HG03139 (cell line): ENCODE measurements around the gene P4HTM.

Experiments used
- ATAC-seq: cut with Tn5 transposase; IDR thresholded peaks from one replicate; pipeline ENCODE4 v1.9.1; 2021; ENCODE audit not compliant: unreplicated experiment

Gene P4HTM, protein sequence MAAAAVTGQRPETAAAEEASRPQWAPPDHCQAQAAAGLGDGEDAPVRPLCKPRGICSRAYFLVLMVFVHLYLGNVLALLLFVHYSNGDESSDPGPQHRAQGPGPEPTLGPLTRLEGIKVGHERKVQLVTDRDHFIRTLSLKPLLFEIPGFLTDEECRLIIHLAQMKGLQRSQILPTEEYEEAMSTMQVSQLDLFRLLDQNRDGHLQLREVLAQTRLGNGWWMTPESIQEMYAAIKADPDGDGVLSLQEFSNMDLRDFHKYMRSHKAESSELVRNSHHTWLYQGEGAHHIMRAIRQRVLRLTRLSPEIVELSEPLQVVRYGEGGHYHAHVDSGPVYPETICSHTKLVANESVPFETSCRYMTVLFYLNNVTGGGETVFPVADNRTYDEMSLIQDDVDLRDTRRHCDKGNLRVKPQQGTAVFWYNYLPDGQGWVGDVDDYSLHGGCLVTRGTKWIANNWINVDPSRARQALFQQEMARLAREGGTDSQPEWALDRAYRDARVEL

DNA sequence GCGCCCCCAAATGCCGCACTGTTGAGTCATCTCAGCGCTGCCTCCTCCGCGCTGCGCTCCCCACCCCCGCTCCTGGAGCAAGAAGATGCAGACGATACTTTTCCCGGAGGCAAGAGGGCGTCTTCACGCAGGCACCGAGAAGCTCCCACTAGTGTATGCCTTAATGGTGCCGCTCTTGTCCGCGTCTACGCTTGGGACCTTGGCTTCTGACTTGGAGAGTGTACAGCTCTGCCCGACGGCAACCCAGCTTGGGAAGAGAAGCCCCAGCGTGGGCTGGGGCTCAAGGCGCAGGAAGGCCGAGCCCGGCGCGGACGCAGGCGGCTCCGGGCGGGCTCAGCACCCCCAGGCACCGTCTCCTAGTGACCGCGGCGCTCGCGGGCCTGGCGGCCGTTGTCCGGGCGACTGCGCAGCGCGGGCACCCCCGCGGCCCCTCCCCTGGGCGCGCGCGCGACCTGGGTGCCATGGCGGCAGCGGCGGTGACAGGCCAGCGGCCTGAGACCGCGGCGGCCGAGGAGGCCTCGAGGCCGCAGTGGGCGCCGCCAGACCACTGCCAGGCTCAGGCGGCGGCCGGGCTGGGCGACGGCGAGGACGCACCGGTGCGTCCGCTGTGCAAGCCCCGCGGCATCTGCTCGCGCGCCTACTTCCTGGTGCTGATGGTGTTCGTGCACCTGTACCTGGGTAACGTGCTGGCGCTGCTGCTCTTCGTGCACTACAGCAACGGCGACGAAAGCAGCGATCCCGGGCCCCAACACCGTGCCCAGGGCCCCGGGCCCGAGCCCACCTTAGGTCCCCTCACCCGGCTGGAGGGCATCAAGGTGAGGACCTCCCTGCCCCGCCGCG, at the start of gene P4HTM:
Gene P4HTM, plus strand, starts transcription at position 446 of the 840 bp plus-strand sequence. Its CDS starts 16 bp downstream, at position 462.
- no peak for ATAC-seq

DNA sequence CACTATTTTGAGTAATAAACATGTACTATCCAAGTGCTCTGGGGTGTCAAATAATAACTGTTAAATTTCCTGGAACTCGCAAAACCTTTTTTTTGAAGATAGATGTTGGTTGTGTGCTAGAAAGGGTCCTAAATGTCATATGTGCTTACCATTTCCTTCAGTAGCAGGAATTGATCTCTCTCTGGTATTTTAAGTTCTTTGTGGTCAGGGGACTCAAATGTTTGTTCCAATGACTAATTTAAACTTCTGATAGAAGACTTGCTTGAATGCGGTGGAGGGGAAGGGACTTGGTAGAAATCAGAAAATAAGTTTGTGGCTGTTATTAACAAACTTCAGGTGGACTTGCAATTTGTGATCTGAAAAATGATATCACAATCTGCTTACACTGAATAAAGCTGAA, 44.6 kb upstream of the P4HTM start:
- no peak for ATAC-seq

DNA sequence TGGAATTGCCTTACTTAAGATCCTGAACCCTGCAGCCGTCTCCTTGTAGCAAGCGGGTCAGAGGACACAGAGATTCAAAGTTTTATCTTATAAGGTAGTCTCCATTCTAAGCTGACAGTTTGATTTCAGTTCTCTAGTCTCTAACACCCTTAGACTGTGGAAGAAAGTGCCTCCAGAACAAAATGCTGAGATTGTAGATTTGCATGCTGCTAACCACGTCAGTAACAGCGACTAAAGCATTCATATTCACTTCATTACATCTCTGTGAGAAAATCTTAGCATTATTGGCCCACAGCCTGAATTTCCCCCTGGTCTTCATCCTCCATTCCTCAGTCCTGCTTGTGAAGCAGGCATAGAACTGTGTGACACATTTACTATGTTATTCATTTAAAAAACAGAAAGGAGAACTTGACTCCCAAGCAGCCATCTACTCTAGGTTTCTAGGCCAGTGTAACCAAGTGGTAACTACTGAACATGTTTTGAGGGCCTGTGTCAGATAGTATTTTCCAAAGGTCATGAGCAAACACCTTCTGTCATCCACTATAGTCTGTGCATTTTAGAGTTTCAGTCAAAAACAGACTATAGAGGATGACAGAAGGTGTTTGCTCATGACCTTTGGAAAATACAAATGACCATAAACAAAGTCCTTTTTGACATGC, 44.0 kb upstream of the P4HTM start:
- no peak for ATAC-seq

DNA sequence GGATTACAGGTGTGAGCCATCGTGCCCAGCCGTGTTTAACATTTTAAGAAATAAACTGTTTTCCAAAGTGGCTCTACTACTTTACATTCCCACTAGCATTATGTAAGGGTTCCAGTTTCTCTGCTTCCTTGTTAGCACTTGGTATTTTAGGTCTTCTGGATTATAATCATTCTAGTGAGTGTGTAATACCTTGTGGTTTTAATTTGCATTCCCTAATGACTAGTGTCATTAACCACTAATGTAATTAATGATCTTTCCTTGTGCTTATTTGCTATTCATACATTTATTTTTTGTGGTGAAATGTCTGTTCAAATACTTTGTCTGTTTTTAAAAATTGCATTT, 40.7 kb upstream of the P4HTM start:
- no peak for ATAC-seq

DNA sequence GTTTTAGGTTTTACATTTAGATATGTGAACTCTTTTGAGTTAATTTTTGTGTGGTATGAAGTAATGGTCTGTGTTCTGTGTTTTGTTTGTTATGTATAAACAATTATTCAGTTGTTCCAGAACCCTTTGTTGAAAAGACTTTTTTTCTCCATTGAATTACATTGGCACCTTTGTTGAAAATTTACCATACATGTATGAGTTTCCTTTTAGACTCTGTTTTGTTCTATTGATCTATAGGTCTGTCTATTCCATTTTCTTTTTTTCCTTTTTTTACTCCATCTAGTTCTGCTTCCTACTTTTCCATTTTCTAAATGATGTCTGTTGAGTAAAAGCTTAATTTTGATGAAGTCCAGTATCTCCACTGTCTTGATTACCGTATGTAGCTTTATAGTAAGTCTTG, 40.0 kb upstream of the P4HTM start:
- ATAC-seq = no peak

DNA sequence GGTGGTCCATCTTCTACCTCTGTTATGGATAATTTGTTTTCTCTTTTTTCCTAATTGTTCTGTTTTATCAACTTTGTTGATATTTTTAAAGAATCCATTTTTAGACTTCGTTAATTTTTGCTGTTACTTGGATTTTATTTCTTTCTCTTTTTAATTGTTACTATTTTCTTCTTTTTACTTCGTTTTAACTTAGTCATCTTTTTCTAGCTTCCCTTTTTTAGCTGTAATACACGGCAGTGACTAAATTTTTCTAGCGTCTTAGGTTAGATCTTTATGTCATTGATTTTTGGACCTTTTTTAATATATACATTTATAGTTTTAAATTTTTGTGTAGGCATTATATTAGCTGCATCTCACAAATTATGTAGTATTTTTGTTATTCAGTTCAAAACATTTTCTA, 38.3 kb upstream of the P4HTM start:
- no peak for ATAC-seq

DNA sequence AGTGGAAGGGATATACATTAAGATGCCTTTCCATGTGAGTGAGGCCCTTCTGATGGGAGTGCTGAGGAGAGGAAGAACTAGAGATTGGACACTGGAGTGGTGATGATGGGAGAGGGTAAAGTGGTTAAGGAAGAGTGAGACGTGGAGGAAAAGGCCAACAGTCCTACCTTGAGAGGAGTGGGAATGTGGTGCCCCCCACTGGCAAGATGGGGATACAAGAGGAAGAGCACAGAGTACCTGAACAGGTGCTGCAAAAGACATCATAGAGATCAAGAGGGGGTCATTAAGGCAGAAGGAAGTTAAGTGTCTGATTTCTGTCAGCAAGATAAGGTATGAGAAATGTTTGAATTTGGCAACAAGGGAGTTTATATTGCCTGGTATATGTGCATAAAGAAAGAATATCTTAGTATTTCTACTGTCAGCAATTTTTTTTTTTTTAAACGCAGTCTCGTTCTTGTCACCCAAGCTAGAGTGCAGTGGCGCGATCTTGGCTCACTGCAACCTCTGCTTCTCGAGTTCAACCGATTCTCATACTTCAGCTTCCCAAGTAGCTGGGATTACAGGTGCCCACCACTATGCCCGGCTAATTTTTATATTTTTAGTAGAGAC, 37.4 kb upstream of the P4HTM start:
- ATAC-seq = no peak

DNA sequence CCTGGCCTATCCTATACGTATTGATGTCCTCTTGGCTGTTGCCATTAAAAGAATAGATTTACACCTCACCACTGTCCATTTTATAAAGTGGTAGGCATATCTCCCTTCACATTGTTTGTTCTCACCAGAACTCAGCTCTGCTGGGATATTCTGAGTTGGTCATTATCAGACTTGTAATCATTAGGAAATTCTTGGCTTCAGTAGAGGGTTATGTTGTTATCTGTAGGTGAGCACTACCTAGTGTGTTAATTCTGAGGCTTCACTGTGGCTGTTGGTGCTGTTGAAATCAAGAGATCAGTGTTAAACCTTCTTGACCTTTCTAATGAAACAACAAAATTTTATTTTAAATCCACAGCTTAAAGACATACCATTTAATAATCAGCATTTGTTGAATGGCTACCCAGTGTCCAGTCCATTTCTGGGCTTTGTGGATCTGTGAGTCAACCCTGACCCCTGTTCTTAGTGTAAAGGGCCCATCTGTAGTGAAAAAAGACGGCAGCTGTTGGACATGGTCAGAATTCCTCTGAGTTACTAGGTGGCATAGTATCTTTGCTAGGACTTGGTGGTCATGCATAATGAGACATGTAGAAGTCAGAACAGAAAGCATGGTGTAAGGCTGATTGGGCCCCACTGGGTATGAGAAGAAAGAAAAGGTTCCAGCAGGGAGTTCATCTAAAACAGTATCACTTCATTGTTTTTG, 32.9 kb upstream of the P4HTM start:
- no peak for ATAC-seq

DNA sequence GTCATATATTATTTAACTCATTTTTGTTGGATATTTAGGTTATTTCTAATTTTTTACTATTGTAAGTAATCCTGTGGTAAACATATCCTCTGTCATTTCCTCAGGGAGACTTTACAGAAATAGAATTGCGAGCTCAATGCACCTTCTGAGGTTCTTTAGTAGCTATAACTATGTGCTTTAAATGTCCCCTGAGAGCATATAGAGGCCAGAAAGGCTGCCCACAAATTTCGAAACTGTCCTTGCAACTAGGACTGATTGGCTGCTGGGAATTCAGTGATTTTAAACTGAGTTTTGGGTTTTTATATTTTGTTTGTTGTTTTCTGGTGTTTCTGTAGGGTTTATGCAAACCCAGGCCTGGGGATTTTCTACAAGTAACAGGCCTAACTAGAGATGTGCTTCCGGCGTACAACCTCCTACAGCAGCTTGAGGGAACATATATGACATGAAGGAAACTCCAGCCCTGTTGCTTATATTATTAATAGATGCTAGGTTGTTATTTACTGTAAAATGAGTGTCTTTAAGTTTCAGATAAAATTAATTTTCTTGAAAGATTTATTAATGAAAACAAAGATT, 29.1 kb upstream of the P4HTM start:
- ATAC-seq = no peak

DNA sequence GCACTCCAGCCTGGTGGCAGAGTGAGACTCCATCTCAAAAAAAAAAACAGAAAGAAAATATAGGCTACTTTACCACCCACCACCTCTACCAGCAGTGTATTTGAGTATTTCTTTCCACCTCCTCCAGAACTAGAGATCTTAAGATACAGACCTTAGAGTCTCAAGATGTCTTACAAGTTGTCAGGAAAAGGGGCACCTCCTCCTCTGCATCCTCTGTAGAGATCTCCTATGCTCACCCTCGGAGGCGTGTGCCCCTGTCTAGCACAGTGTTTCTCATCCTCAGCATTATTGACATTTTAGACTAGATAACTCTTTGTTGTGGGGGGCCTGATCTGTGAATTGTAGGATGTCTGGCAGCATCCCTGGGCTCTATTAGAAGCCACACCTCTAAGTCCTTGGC, 27.7 kb upstream of the P4HTM start:
- ATAC-seq = no peak

DNA sequence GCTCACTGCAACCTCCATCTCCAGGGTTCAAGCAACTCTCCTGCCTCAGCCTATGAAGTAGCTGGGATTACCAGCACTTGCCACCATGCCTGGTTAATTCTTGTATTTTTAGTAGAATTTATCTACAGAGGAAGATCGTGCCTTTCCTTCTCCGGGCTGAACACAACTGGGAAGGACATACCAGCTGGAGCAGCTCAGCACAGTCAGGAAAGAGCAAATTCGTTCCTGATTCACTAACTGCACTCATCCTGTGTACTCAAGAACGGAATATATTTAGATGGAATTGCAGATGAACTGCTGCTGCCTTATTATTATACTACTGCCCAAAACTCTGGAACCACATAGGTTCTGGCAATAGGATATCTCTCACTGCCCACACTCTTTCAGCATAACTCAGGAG, 27.1 kb upstream of the P4HTM start:
- ATAC-seq = no peak

DNA sequence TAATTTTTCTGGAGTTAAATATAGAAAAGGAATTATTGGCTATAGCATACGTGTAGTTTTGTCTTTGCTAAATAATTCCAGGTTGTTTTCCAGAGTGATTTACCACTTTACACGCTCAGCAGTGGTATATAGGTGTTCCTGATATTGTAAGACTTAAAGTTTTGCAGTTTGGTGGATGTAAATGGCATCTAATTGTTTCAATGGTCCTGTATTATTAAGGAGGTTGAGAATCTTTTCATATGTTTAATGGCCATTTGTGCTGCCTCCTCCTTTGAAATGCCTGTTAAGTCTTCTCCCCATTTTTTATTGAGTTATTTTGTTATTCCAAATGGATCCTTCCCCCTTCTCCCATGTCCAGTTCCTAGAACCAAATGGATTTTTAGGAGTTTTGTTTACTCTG, 26.4 kb upstream of the P4HTM start:
- ATAC-seq = no peak

DNA sequence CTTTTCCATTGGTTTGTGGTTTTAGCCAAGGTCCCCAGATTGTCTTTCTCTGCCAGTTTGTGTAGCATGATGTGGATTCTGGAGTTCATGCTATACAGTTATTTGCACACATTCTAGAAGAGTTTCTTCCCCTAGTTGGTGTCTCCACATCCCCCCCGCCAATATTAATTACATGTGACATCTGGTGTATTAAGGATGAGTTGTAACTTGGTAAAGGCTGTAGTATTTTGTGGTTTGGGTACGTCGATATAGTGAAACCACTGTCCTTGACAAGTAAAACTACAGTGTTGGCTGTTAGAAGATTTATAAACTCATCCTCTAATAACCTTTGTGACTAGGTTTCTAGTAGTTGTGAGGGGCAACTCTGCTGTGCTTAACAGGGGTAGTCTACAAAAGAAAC, 23.7 kb upstream of the P4HTM start:
- ATAC-seq = no peak

DNA sequence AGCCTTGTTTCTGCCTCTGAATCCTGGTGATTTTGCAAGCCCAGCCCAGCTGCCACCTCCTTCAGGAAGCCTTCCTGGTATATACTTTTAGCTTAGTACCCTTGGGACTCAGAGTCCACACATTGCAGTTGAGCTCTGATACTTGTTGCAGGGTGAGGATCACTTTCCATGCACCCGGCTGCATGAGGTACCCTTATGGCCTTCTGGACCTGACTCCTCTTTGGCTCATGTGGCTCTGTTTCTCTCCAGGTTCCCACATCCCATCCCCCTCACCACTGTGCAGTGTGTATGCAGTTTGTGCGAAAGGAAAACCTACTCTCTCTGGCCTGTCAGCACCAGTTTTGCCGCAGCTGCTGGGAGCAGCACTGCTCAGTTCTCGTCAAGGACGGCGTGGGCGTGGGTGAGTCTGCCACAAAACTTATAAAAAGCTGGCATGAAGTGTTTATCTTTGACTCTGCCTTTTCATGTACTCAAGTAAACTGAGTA, 23.1 kb upstream of the P4HTM start:
- ATAC-seq = no peak

DNA sequence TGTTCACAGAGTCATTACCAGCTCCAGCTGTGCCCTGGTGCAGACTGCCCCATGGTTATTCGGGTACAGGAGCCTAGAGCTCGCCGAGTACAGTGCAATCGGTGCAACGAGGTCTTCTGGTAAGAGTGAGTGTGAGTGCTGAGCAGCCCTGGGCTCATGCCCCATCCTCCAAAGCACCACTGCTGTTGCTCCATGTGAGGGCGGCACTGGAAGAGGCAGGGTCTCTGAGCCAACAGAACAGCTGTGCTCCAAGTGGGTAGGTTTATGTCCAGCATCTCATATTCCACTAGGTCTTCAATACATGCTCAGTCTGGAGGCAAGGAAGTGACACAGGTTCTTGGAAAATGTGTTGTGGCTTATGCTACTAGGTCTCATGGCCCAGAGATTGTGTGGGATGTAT, 19.5 kb upstream of the P4HTM start:
- ATAC-seq = no peak

DNA sequence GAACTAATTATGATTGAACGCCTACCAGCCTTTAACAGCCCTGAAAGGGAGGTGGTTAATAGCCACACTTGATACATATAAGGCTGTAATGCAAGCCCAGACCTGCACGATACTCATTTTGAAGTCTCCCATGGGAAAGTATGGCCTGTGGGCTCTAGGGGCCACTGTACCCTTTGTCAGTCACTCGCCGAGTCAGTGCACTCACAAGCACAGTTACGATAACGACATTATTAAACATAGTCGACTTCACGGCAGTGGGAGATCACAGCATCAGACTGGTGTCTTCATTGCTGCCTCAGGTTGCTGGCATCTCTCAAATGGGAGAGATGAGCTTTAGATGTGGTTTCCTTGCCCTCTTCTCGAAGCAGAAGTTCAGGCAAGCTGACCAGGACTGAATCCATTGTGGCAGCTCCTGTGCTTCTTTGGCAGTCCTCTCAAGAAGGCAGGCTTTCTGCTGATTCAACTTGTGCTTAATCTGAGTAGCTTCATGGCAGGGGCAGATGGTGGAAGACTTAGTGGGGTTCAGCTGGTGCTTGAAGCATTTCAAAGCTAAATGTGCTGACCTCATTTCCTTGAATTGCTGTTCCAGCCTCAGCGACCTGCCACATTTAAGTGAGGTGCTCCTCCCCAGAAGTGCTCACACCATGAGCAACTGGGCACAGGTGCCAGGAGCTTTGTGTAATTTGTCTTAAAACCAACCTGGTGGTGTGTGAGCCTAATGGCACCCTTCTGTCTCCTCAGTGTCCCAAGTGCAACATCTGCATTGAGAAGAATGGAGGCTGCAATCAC, 15.8 kb upstream of the P4HTM start:
- ATAC-seq = no peak

DNA sequence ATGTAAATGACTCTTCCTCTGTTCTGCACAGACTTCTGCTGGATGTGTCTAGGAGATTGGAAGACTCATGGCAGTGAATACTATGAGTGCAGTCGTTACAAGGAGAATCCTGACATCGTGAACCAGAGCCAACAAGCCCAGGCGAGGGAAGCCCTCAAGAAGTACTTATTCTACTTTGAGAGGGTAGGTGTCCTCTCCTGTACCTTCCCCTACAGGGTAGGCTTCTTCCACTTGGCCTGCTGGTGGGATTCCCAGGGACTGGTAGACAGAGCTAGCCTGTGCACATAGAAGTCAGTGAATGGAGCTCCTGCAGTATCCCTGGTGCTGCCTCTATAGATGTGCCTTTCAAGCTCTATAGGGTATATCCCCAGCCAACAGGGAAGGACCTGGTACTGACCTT, 10.6 kb upstream of the P4HTM start:
- no peak for ATAC-seq

DNA sequence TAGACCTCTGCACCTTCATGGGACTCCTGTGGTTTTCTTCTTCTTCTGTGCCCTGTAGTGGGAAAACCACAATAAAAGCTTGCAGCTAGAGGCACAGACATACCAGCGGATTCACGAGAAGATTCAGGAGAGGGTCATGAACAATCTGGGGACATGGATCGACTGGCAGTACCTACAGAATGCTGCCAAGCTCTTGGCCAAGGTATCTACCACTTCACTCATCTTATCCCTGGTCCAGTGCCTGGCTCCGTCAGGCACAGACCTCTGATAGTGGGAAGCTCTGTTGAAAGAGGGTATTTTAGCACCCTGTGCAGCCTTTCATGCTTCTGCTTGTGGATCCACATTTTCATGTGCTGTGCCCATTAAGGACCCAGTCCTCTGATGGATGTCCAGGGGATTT, 9.7 kb upstream of the P4HTM start:
- ATAC-seq = no peak

DNA sequence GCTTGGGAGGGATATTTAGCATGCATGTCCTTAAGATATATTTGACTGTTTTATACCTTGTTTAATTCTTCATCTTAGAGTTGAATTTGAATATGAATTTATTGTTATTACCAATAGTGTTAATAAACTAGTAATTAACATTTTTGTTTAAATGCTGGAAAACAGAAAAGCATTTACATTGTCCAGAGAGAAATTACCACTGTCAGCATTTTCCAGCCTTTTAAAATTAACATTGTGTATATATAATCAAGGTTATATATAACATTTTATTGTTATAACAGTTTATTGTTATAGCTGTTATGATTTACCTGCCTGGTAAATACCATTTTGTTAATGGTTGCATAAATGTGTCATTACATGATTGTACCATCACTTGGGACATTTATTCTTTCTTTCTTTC, 8.0 kb upstream of the P4HTM start:
- no peak for ATAC-seq
